Measurements from ENCODE around the gene FANCC.
"Not testable (repeated sequence)": the region's sequence is repeated elsewhere in the genome, so short reads cannot be mapped to it uniquely, and the experiment has no call there.

The FANCC gene

DNA sequence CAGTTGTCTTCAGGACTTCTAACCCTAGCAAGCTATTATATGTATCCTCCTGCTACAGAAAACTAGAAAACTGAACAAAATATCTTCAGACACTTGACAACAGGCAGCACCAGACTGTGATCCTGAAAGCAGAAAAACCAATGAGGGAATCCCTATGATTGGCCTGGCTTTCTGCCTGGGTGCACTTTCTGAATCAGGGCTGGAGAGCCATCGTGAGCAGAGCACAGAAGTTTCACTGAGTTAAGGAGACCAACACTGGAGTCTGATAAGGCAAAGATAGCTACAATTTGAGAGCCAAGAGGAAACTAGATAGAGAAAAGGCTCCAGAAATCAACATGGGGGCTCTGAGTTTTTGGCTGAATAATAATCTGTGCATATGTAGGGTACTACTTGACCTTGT is 106.5 kb downstream of the FANCC start:
- no peaks in the 10 kb centered on the region for H3K36me3 Mint-ChIP-seq (ENCODE audit: low read depth)
- H3K27me3 Mint-ChIP-seq (ENCODE audit: low read depth, poor library complexity) = peaks cover 3% of the 10 kb centered on the region
- no peaks in the 10 kb centered on the region for H3K9me3 Mint-ChIP-seq
- no peak for DNase-seq
- no peak overlapping the region for H3K27ac Mint-ChIP-seq
- no peak overlapping the region for H3K4me3 Mint-ChIP-seq
- H3K4me1 Mint-ChIP-seq = peaks cover 40% of the 10 kb centered on the region
- TF ChIP-seq, protein P1, sequence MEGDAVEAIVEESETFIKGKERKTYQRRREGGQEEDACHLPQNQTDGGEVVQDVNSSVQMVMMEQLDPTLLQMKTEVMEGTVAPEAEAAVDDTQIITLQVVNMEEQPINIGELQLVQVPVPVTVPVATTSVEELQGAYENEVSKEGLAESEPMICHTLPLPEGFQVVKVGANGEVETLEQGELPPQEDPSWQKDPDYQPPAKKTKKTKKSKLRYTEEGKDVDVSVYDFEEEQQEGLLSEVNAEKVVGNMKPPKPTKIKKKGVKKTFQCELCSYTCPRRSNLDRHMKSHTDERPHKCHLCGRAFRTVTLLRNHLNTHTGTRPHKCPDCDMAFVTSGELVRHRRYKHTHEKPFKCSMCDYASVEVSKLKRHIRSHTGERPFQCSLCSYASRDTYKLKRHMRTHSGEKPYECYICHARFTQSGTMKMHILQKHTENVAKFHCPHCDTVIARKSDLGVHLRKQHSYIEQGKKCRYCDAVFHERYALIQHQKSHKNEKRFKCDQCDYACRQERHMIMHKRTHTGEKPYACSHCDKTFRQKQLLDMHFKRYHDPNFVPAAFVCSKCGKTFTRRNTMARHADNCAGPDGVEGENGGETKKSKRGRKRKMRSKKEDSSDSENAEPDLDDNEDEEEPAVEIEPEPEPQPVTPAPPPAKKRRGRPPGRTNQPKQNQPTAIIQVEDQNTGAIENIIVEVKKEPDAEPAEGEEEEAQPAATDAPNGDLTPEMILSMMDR (IDR thresholded peaks at IDR 0.05) = no peak

- H3K36me3 Mint-ChIP-seq (ENCODE audit: low read depth) = no peaks in the 10 kb centered on the region
- DNase-seq = no peak
- peak overlapping the region; percentile 9 for H3K4me3 Mint-ChIP-seq
- H3K9me3 Mint-ChIP-seq = no peaks in the 10 kb centered on the region
- H3K27ac Mint-ChIP-seq = peak overlapping the region; percentile 14
- H3K4me1 Mint-ChIP-seq = peaks cover 38% of the 10 kb centered on the region
- TF ChIP-seq, protein P1 (IDR thresholded peaks at IDR 0.05) = no peak
- no peaks in the 10 kb centered on the region for H3K27me3 Mint-ChIP-seq (ENCODE audit: low read depth, poor library complexity)
Observed at GRCh38 chr9:95207403-95207802, 110.1 kb downstream of the FANCC start.

DNA sequence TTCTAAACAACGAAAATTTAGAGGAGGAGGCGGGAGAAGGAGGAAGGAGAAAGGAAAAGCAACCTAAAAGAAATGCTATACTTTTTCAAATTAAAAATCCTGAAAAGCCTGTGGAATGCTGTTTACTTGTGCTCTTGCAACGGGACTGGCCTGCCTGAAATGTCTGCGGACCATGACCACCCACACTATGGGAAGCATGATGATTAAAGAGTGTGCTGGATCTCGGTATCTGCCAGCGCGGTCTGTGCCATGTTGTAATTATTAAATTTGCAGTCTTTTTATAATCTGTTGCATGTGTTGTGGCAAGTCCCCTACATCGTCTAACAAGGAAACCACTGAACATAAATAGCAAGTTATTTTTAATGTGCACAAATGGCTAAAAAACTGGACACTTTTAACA is 111.4 kb downstream of the FANCC start:
- H3K36me3 Mint-ChIP-seq (ENCODE audit: low read depth) = no peaks in the 10 kb centered on the region
- no peak overlapping the region for H3K27ac Mint-ChIP-seq
- no peak overlapping the region for H3K4me3 Mint-ChIP-seq
- H3K27me3 Mint-ChIP-seq (ENCODE audit: low read depth, poor library complexity) = no peaks in the 10 kb centered on the region
- H3K4me1 Mint-ChIP-seq = peaks cover 29% of the 10 kb centered on the region
- DNase-seq = no peak
- TF ChIP-seq, protein P1 (IDR thresholded peaks at IDR 0.05) = no peak
- H3K9me3 Mint-ChIP-seq = no peaks in the 10 kb centered on the region

GRCh38 chr9:95204710-95205109 is 112.8 kb downstream of the FANCC start:
- no peaks in the 10 kb centered on the region for H3K9me3 Mint-ChIP-seq
- peaks cover 31% of the 10 kb centered on the region for H3K4me1 Mint-ChIP-seq
- H3K36me3 Mint-ChIP-seq (ENCODE audit: low read depth) = no peaks in the 10 kb centered on the region
- TF ChIP-seq, protein P1 (IDR thresholded peaks at IDR 0.05) = no peak
- no peak overlapping the region for H3K27ac Mint-ChIP-seq
- no peak overlapping the region for H3K4me3 Mint-ChIP-seq
- H3K27me3 Mint-ChIP-seq (ENCODE audit: low read depth, poor library complexity) = no peaks in the 10 kb centered on the region
- DNase-seq = no peak

- H3K36me3 Mint-ChIP-seq (ENCODE audit: low read depth) = no peaks in the 10 kb centered on the region
- H3K9me3 Mint-ChIP-seq = no peaks in the 10 kb centered on the region
- no peak overlapping the region for H3K4me3 Mint-ChIP-seq
- no peak overlapping the region for H3K27ac Mint-ChIP-seq
- peaks cover 31% of the 10 kb centered on the region for H3K4me1 Mint-ChIP-seq
- DNase-seq = no peak
- no peaks in the 10 kb centered on the region for H3K27me3 Mint-ChIP-seq (ENCODE audit: low read depth, poor library complexity)
- TF ChIP-seq, protein P1 (IDR thresholded peaks at IDR 0.05) = no peak
Observed at GRCh38 chr9:95204310-95204709, 113.2 kb downstream of the FANCC start.

DNA sequence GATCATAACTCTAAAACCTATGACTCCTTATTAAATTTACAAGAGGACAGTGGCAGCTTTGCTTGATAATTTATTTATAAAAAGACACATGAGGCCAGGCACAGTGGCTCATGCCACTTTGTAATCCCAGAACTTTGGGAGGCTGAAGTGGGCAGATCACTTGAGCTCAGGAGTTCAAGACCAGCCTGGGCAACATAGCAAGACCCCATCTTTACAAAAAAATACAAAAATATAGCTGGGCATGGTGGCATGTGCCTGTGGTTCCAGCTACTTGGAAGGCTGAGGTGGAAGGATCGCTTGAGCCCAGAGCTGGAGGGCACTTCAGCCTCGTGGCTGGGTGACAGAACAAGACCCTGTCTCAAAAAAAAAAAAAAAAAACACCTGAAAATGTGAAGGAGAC is 114.5 kb downstream of the FANCC start:
- not testable (repeated sequence) for DNase-seq; H3K27me3 Mint-ChIP-seq (ENCODE audit: low read depth, poor library complexity); H3K27ac Mint-ChIP-seq; H3K36me3 Mint-ChIP-seq (ENCODE audit: low read depth); H3K9me3 Mint-ChIP-seq; H3K4me3 Mint-ChIP-seq
- peaks cover 31% of the 10 kb centered on the region for H3K4me1 Mint-ChIP-seq

All from nephron progenitor cell (in vitro differentiated cells).